Osteocyte (in vitro differentiated cells): ENCODE measurements around the gene GPC6. TPM values are rescaled to one million over a fixed set of nuclear protein-coding genes. Genes with fewer than 3 reads are reported as not detected.
A peak's percentile ranks its signal among the peaks of the same experiment; 100 is the strongest.

ENCODE experiments used
- DNase-seq: peaks from one replicate; pipeline ENCODE4 v3.0.0; 2021; ENCODE audit warnings: mixed read lengths; ENCODE audit not compliant: unreplicated experiment; ENCODE audit errors: extremely low spot score
- H3K27ac Mint-ChIP-seq: one replicate; pipeline ENCODE4 v1.8.0; 2021; ENCODE audit warnings: mild to moderate bottlenecking, mixed read lengths; ENCODE audit not compliant: unreplicated experiment
- H3K27me3 Mint-ChIP-seq: one replicate; pipeline ENCODE4 v1.8.0; 2021; ENCODE audit warnings: mixed read lengths; ENCODE audit not compliant: unreplicated experiment
- H3K36me3 Mint-ChIP-seq: one replicate; pipeline ENCODE4 v1.8.0; 2021; ENCODE audit warnings: mixed read lengths; ENCODE audit not compliant: unreplicated experiment
- H3K4me1 Mint-ChIP-seq: one replicate; pipeline ENCODE4 v1.8.0; 2021; ENCODE audit warnings: mixed read lengths; ENCODE audit not compliant: unreplicated experiment
- H3K4me3 Mint-ChIP-seq: one replicate; pipeline ENCODE4 v1.8.0; 2021; ENCODE audit warnings: mild to moderate bottlenecking, moderate library complexity, mixed read lengths; ENCODE audit not compliant: unreplicated experiment
- H3K9me3 Mint-ChIP-seq: one replicate; pipeline ENCODE4 v1.8.0; 2021; ENCODE audit warnings: mixed read lengths; ENCODE audit not compliant: unreplicated experiment
- CTCF ChIP-seq: fragments of 200-600 bp; sonication (generic); IDR thresholded peaks from 2 replicates; pipeline ENCODE4 v1.5.0; 2021; ENCODE audit warnings: antibody characterized with exemption, mild to moderate bottlenecking, moderate library complexity
- total RNA-seq: library from RNA; stranded (reverse); gene quantifications from 2 replicates; pipeline ENCODE4 v1.2.1, GENCODE V29; 2021

GPC6 gene
- total RNA-seq, 1 donor from 2014 or later, result 125 TPM

- Mint-ChIP-seq H3K27ac (peak overlapping the region; percentile 68), H3K4me3 (peak overlapping the region; percentile 60), H3K36me3 (peaks cover 26% of the 10 kb centered on the region), H3K27me3 (no peaks in the 10 kb centered on the region), H3K9me3 (peaks cover 15% of the 10 kb centered on the region), H3K4me1 (peaks cover 58% of the 10 kb centered on the region)
- DNase-seq, result no peak
- no peak for TF ChIP-seq CTCF
Measured at GRCh38 chr13:93244918-93245280, 18.3 kb downstream of the GPC6 start.

GRCh38 chr13:93246069-93246468, 19.5 kb downstream of the GPC6 start:
- TF ChIP-seq CTCF, result no peak
- no peaks in the 10 kb centered on the region for H3K27me3 Mint-ChIP-seq
- DNase-seq, result no peak
- H3K4me1 Mint-ChIP-seq, result peaks cover 68% of the 10 kb centered on the region
- H3K4me3 Mint-ChIP-seq, result no peak overlapping the region
- H3K9me3 Mint-ChIP-seq, result peaks cover 9% of the 10 kb centered on the region
- no peak overlapping the region for H3K27ac Mint-ChIP-seq
- H3K36me3 Mint-ChIP-seq, result peaks cover 20% of the 10 kb centered on the region

GRCh38 chr13:93248627-93249047, 22.0 kb downstream of the GPC6 start:
- peak; percentile 86 for TF ChIP-seq CTCF
- peak overlapping the region; percentile 94 for H3K27ac Mint-ChIP-seq
- no peak overlapping the region for H3K4me3 Mint-ChIP-seq
- DNase-seq, result no peak
- peaks cover 5% of the 10 kb centered on the region for H3K36me3 Mint-ChIP-seq
- H3K4me1 Mint-ChIP-seq, result peaks cover 83% of the 10 kb centered on the region
- peaks cover 4% of the 10 kb centered on the region for H3K9me3 Mint-ChIP-seq
- no peaks in the 10 kb centered on the region for H3K27me3 Mint-ChIP-seq

GRCh38 chr13:93249364-93250306, 23.0 kb downstream of the GPC6 start:
- Mint-ChIP-seq H3K9me3 (peaks cover 4% of the 10 kb centered on the region), H3K27ac (peak overlapping the region; percentile 94), H3K4me3 (peak overlapping the region; percentile 1), H3K36me3 (peaks cover 5% of the 10 kb centered on the region), H3K27me3 (no peaks in the 10 kb centered on the region), H3K4me1 (peaks cover 79% of the 10 kb centered on the region)
- TF ChIP-seq CTCF, result no peak
- DNase-seq, result no peak

- no peak for TF ChIP-seq CTCF
- no peak for DNase-seq
- Mint-ChIP-seq H3K4me1 (peaks cover 46% of the 10 kb centered on the region), H3K27me3 (no peaks in the 10 kb centered on the region), H3K27ac (no peak overlapping the region), H3K36me3 (peaks cover 13% of the 10 kb centered on the region), H3K9me3 (peaks cover 4% of the 10 kb centered on the region), H3K4me3 (no peak overlapping the region)
Measured at GRCh38 chr13:93254775-93255174, 28.2 kb downstream of the GPC6 start.
